ENCODE results near the gene FRMD4A.
"Not testable (repeated sequence)": the region's sequence is repeated elsewhere in the genome, so short reads cannot be mapped to it uniquely, and the experiment has no call there.

The FRMD4A gene

DNA sequence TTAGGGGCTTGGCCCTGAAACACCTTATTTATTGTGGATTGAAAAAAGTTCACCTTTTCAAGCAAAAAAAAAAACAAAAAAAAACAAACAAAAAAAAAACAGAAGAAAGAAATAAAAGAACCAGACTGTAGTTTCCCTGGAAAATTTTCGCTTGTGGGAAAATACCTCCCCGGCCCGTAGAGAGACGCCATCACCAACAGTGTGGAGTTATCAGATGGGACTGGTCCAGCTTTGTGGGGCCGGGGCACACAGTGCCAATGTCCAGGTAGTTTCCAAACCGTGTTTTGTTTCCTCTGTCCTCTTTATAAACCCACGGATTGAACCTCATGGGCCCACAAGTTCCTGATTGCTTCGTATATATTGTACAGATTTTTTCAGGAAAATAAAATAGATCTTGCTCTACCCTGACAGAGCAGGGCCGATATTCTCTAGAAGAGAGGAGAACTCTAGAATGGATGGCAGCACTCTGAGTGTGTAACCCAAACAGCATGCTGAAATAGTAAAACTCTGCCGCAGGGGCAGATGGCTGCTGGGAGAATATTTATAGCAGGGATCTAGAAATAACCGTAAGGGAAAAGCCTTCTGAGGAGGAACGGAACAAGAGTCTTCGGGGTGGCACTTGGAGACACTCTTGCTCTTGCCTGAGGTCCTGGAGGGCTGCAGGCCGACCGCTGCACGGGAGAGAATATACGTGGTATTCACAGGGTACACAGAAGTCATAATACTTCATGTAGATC, 241.0 kb downstream of the FRMD4A start:
- FAIRE-seq, result no peak

GRCh38 chr10:14087566-14087965, 243.2 kb downstream of the FRMD4A start:
- no peak for FAIRE-seq

GRCh38 chr10:14086596-14086995, 244.1 kb downstream of the FRMD4A start:
- no peak for FAIRE-seq

GRCh38 chr10:14084875-14085274, 245.8 kb downstream of the FRMD4A start:
- no peak for FAIRE-seq

GRCh38 chr10:14080795-14081194, 249.9 kb downstream of the FRMD4A start:
- no peak for FAIRE-seq

GRCh38 chr10:14077430-14077829, 253.3 kb downstream of the FRMD4A start:
- no peak for FAIRE-seq

DNA sequence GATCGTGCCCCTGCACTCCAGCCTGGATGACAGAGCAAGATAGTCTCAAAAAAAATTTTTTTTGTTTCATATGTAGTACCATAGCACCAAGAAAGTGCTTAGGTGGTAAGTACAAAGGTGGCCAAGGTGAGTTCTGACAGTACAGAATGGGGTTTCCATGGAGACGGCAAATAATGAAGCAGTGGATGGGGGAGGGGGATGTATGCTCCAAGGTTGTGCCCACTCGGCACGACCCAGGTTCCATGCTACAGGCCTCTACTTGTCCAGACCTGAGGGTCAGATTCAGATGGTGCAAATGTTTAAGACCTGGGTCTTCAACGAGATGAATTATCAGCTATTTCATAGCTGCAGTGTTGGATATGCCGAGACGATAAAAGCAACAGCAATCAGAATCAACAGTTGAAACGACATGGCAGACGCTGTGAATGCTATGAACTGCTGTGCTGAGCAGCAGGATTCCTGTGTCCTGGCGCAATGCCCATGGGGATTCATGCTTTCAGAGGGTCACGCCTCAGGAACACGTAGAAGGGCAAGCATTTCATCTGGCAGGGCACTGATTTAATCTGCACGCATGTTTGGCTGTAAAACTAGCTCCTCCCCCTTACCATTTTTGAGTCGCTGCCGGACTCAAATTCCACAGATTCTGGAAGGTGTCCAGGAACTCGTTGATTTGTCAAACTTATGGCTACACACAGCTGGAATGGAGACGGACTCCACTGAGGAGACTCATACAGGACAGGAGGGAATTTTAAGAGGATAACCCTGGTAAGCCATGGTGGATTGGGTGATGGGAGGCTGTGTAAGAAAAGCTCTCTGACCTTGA, 256.5 kb downstream of the FRMD4A start:
- FAIRE-seq, result peak; percentile 86

GRCh38 chr10:14072541-14072940, 258.2 kb downstream of the FRMD4A start:
- no peak for FAIRE-seq

DNA sequence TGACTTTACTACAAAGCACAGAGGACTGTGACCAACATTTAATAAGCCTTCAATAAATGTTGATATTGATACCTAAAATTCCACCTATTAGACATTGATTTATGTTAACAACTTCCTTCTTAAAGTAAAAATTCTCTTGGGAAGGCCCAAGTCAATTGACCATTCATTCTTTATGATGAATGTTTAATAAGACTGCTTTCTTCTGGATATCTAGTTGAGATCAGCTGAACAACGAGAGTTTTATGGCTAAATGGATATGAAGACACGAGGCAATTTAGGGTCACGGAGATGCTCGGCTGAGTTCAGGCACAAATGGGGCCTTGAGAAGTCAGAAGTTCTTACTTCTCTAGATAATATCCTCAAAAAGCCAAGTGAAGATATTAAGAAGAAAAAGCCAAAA, 258.8 kb downstream of the FRMD4A start:
- no peak for FAIRE-seq

- no peak for FAIRE-seq
Observed at GRCh38 chr10:14068601-14069250, 262.0 kb downstream of the FRMD4A start.

DNA sequence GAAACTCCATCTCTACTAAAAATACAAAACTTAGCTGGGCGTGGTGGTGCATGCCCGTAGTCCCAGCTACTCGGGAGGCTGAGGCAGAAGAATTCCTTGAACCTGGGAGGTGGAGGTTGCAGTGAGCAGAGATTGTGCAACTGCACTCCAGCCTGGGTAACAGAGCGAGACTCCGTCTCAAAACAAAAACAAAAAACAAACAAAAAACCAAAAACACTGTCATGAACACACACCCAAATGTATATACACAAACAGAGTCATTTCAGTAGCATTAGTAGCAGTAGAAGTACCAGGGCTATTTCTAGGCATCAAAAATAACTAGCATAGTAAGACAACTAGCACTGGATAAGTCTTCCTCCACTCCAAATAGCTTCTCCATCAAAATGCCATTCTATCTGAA, 263.1 kb downstream of the FRMD4A start:
- FAIRE-seq, result not testable (repeated sequence)

DNA sequence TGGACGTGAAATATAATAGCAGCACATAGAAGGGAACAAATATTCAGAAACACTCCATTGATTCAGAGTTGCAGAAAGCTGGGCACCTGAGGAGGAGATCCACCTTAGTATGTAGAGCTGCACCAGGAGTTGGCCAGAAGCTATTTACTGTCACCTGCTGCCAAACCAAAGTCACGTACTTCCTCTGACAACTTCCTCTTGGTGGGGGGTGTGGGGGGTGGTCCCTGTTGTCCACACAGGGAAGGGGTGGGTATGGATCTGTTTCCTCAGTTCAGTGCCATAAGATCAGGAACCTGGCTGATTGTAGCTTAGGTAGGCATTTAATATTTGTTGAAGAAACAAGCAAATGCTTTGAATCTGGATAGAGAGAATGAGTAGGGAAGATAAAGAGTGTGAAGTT, 264.6 kb downstream of the FRMD4A start:
- no peak for FAIRE-seq

DNA sequence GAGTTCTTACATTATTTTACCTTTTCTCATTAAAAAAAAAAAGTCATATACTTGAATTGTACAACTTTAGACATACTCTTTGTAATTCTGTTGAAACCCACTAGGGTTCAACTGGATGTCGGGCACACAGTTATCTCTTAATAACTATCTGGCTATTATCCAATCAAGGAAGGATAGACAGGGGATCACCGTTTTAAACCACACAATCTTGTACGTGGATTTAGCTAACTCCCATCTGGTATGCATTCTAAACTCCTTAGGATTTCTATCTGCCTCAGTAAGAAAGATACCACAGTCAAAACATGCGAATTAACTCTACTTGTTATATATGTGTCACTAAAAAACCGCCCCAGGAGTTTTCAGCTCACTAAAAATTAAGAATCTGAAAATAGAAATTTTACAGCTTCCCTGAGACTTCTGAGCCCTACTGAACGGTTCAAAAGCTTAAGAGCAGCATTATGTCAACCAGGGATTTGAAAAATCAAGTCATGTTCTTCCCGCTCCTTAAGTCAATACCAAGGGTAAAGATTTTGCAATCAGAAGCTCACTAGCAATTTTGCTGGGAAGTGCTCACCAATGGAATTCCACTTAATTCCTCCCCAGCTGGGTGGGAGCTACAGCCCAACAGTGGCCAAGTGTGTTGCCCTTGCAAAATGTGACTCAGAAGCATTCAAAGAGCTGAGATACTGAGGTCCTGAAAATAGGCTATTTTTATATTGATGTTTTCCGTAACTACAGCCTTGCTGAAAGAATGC, 267.0 kb downstream of the FRMD4A start:
- FAIRE-seq, result no peak

GRCh38 chr10:14062528-14063260, 268.0 kb downstream of the FRMD4A start:
- no peak for FAIRE-seq

DNA sequence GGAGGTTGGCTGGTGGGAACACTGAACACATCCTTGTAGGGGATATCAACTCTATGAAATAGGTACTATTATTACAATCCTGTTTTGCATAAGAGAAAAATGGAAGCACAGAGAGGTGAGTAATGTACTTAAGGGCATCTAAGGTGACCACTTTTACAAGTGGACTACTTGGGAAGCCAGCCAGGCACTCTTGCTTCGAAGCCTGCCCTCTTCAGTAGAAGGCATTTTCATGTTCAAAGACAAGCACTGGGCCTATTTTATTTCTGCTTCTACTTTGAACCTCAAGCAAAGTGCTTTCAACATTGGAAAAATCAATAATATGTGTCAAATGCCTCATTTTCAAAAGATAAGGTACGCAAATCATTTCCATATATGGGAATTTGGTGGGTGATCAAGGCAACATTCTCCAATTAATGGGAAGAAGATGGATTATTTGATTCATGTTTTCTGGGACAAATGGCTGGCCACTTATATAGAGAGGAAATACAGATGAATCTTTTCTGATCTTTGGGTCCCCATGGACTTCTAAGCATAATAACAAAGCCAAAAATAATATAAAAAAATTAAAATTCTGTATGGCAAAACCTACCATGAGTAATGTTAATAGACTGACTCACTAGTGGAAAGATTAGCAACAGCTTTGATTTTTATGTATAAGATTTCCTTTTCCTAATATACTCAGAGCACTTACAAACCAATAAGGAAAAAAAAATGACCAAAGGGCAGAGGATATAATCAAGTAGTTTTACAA, 270.2 kb downstream of the FRMD4A start:
- no peak for FAIRE-seq

DNA sequence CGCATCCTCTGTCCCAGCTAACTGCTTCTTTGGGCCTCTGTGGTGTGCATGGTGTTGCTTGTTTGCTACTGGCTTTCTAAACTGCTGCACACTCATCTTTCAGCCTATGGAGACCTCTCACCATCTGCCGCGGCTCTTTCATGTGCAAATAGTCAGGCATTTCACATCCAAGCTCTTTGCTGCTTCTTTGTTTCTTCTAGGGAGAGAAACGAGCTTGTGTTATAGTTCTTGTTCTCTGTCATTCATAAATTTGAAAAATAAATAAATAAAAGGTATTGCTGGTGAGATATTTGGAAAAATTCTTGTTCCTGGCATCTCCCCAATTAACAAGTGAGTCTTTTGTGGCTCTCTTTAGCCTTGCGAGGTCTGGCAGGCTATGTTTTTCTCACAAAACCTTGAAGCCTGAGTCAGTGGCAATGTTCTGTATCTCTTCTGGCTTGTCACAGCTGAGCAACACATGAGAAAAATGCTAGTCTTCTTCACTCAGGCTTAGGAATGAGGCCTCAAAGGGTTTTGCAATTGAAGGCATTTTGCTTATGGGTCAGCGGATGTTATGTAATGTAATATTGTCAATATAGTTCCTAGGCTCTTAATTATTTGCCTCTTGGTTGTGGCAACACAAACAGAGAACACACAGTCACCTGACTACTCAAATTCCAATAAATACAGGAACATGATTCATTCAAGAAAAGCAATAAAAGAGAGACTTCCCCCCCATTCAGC, 274.0 kb downstream of the FRMD4A start:
- FAIRE-seq, result no peak

GRCh38 chr10:14052931-14053330, 277.8 kb downstream of the FRMD4A start:
- no peak for FAIRE-seq

- no peak for FAIRE-seq
Observed at GRCh38 chr10:14050598-14050997, 280.1 kb downstream of the FRMD4A start.

GRCh38 chr10:14048930-14049613, 281.7 kb downstream of the FRMD4A start:
- no peak for FAIRE-seq

- FAIRE-seq, result no peak
Observed at GRCh38 chr10:14047431-14047830, 283.3 kb downstream of the FRMD4A start.

All from endometrium (tissue), 2 donors.